Endothelial cell of umbilical vein (primary cell): Measurements from ENCODE around the gene FA2H. TPM values are rescaled to one million over a fixed set of nuclear protein-coding genes. Genes with fewer than 3 reads are reported as not detected.
"Not testable (repeated sequence)": the region's sequence is repeated elsewhere in the genome, so short reads cannot be mapped to it uniquely, and the experiment has no call there.

Experiments used
- BruUV-seq: library from RNA; stranded (reverse); fragments of 400-500 nt; replicated peaks from 2 replicates; lab custom pipeline; 2021; lab: Mats Ljungman, UMichigan
- CTCF ChIA-PET: fragments of 300-600, 350-600 bp; sonication (Branson Sonifier 250); formaldehyde crosslinking; loops from one replicate; lab custom pipeline; 2021; ENCODE audit warnings: antibody characterized with exemption, inconsistent platforms; lab: Charles Lee
- POLR2A ChIA-PET: fragments of 300-600, 350-600 bp; sonication (Branson Sonifier 250); formaldehyde crosslinking; loops from one replicate; lab custom pipeline; 2021; ENCODE audit warnings: antibody characterized with exemption, inconsistent platforms; lab: Charles Lee
- DNase-seq: peaks from one replicate; pipeline ENCODE4 v3.0.0-alpha.2; 2011; ENCODE audit warnings: low read depth, low spot score
- FAIRE-seq: peaks from 2 replicates; lab custom pipeline; 2011; peaks lifted over from hg19 to GRCh38; lab: Jason Lieb, UNC
- H2AFZ ChIP-seq: 2 replicates; pipeline ENCODE4 v1.6.0; 2012; ENCODE audit warnings: low read depth, low read length, control low read depth, inconsistent platforms
- H3K27ac ChIP-seq: 2 replicates; pipeline ENCODE4 v1.5.1; 2011; ENCODE audit warnings: low read depth, mild to moderate bottlenecking, control low read depth, low read length, moderate library complexity; ENCODE audit not compliant: insufficient read depth
- H3K27me3 ChIP-seq, 2 experiments: 2 replicates each; pipeline versions ENCODE4 v1.6.0 to v1.6.1; 2011; ENCODE audit warnings: low read length in 2 of 2, mixed read lengths in 1 of 2; ENCODE audit not compliant: control insufficient read depth in 2 of 2, insufficient read depth in 2 of 2
- H3K36me3 ChIP-seq, 2 experiments: 2 replicates in 1 of 2; 3 replicates in 1 of 2; pipeline ENCODE4 v1.5.1; 2011; ENCODE audit warnings: low read length in 2 of 2, mild to moderate bottlenecking in 1 of 2, moderate library complexity in 1 of 2; ENCODE audit not compliant: control insufficient read depth in 2 of 2, insufficient read depth in 2 of 2; ENCODE audit errors: extremely low read depth in 1 of 2
- H3K4me1 ChIP-seq: 3 replicates; pipeline ENCODE4 v1.5.1; 2011; ENCODE audit warnings: mild to moderate bottlenecking, low read length; ENCODE audit not compliant: control insufficient read depth, insufficient read depth; ENCODE audit errors: extremely low read depth
- H3K4me2 ChIP-seq: 2 replicates; pipeline ENCODE4 v1.6.1; 2011; ENCODE audit warnings: low read length, control low read depth, mixed read lengths; ENCODE audit not compliant: insufficient read depth
- H3K4me3 ChIP-seq, 3 experiments: fragments of 200-600 bp in 1 of 3; sonication (generic), shearing (Covaris generic) in 1 of 3; replicated peaks in 1 of 3; 2 replicates each; pipeline ENCODE4 v1.5.1; 2011 to 2016; ENCODE audit warnings: control low read depth in 3 of 3, low read length in 3 of 3, mild to moderate bottlenecking in 2 of 3, inconsistent platforms in 1 of 3, low read depth in 1 of 3, moderate library complexity in 1 of 3; ENCODE audit not compliant: insufficient read depth in 1 of 3
- H3K79me2 ChIP-seq: 2 replicates; pipeline ENCODE4 v1.6.0; 2012; ENCODE audit warnings: low read length, inconsistent platforms; ENCODE audit not compliant: control insufficient read depth, insufficient read depth
- H3K9ac ChIP-seq: replicated peaks from 2 replicates; pipeline ENCODE3; 2011; ENCODE audit warnings: low read length, control low read depth; ENCODE audit not compliant: insufficient read depth; ENCODE audit errors: extremely low read depth
- H3K9me1 ChIP-seq: replicated peaks from 3 replicates; pipeline ENCODE4 v1.6.0; 2011; ENCODE audit warnings: mild to moderate bottlenecking, low read length; ENCODE audit not compliant: control insufficient read depth, insufficient read depth; ENCODE audit errors: extremely low read depth
- H3K9me3 ChIP-seq: replicated peaks from 2 replicates; pipeline ENCODE4 v1.5.1; 2012; ENCODE audit warnings: low read length, inconsistent platforms; ENCODE audit not compliant: control insufficient read depth, insufficient read depth
- H4K20me1 ChIP-seq: replicated peaks from 2 replicates; pipeline ENCODE3; 2011; ENCODE audit warnings: mild to moderate bottlenecking, low read length; ENCODE audit not compliant: control insufficient read depth, insufficient read depth; ENCODE audit errors: extremely low read depth
- CTCF ChIP-seq, 2 donors: IDR thresholded peaks; 1 replicate in 1 of 2; 2 replicates in 1 of 2; pipeline ENCODE4 v1.5.1; 2011; ENCODE audit warnings: low read length in 2 of 2, mild to moderate bottlenecking in 2 of 2, moderate library complexity in 2 of 2, control low read depth in 1 of 2, inconsistent platforms in 1 of 2, low read depth in 1 of 2; ENCODE audit not compliant: insufficient read depth in 1 of 2; ENCODE audit errors: extremely low read depth in 1 of 2
- POLR2AphosphoS5 ChIP-seq: IDR thresholded peaks from 2 replicates; pipeline ENCODE4 v1.6.1; 2012; ENCODE audit warnings: low read depth, mild to moderate bottlenecking, control low read depth, low read length, moderate library complexity; ENCODE audit not compliant: insufficient read depth
- dilution Hi-C: fragments of 300-500 bp; cut with MboI; formaldehyde crosslinking; loops from one replicate; pipeline ENCODE4 v1.15.0; 2019; ENCODE audit warnings: low sequenced_read_pairs; ENCODE audit not compliant: extremely low pct_ligation_motif_present
- intact Hi-C: fragments of 100-400 bp; cut with micrococcal nuclease; formaldehyde crosslinking; loops from one replicate; pipeline ENCODE4 v1.10.0; 2022
- polyA plus RNA-seq, 4 experiments: library from polyadenylated mRNA; depleted of rRNA in 3 of 4; stranded (reverse) in 3 of 4; unstranded in 1 of 4; fragments of >200 nt; gene quantifications; 2 replicates each; pipeline versions ENCODE4 v1.2.1 to v1.2.3, GENCODE V29; 2011 to 2012; ENCODE audit warnings: missing spikeins in 1 of 4
- total RNA-seq: library from RNA; stranded (reverse); gene quantifications from 2 replicates; pipeline ENCODE4 v1.2.3, GENCODE V29; 2021

The FA2H gene
- total and polyA plus RNA-seq, 2 donors (not counting 3 experiments of a cell fraction or from before 2014, with no cell fraction given) = not detected

GRCh38 chr16:74811911-74812310 is 37.3 kb upstream of the FA2H start:
- dilution Hi-C loops = no loop called here
- H3K27ac ChIP-seq = no peak overlapping the region
- intact Hi-C loops = no loop called here
- no peaks in the 10 kb centered on the region for H3K9me1 ChIP-seq
- H2AFZ ChIP-seq = no peak overlapping the region
- BruUV-seq = no TSS peak
- no peak overlapping the region for H3K4me3 ChIP-seq
- no peaks in the 10 kb centered on the region for H3K79me2 ChIP-seq
- no peak for TF ChIP-seq POLR2AphosphoS5
- no peak for TF ChIP-seq CTCF (IDR thresholded peaks at IDR 0.05; ENCODE audit: extremely low read depth in 1 of 2, insufficient read depth in 1 of 2, low read depth in 1 of 2, low read length in 2 of 2)
- no peaks in the 10 kb centered on the region for H3K4me1 ChIP-seq
- POLR2A ChIA-PET = no interaction called here
- no peaks in the 10 kb centered on the region for H3K36me3 ChIP-seq
- CTCF ChIA-PET = interaction anchor here (1.2 to 5.4 kb wide), 2 partner anchors 50 to 56 kb away, joined by 3 to 144 read pairs; no protein-coding TSS in a partner anchor
- H3K9ac ChIP-seq = no peak overlapping the region
- peaks cover 0 to 4% of the 10 kb centered on the region in 2 experiments for H3K27me3 ChIP-seq
- no peaks in the 10 kb centered on the region for H3K9me3 ChIP-seq
- no peak overlapping the region for H3K4me2 ChIP-seq
- FAIRE-seq = no peak
- DNase-seq = no peak
- H4K20me1 ChIP-seq = no peaks in the 10 kb centered on the region

- dilution Hi-C loops, DNase-seq, H3K4me2 ChIP-seq, H4K20me1 ChIP-seq, FAIRE-seq, BruUV-seq, POLR2A ChIA-PET, H3K36me3 ChIP-seq, H3K27me3 ChIP-seq, H3K79me2 ChIP-seq, H3K27ac ChIP-seq, intact Hi-C loops, H3K9me3 ChIP-seq, H2AFZ ChIP-seq, H3K9me1 ChIP-seq, H3K9ac ChIP-seq, H3K4me3 ChIP-seq, H3K4me1 ChIP-seq: not testable (repeated sequence)
- CTCF ChIA-PET = interaction anchor here (1.2 to 5.4 kb wide), 2 partner anchors 51 to 57 kb away, joined by 3 to 144 read pairs; no protein-coding TSS in a partner anchor
Measured at GRCh38 chr16:74811216-74811615, 36.6 kb upstream of the FA2H start.
